ENCODE data around the gene ENTPD6.

The ENTPD6 gene

DNA sequence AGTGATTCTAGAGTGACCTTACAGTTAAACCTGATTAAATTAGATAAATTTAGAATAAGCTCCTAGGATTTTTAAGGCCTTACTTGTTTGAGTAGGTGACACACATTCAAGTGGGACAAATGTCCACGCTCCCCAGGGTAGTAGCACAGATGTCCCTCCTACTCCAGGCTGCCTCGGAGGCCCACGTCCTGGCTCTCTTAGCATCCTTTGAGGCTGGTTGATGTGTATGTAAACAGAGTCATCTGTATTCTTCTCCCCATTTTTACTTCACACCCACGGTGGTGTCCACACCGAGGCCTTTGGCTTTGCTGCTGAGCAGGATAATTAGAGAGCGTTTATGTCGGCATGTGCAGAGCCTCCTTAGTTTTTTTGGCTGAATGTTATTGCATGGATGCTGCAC is 15.8 kb downstream of the ENTPD6 start:
- FAIRE-seq = no peak

DNA sequence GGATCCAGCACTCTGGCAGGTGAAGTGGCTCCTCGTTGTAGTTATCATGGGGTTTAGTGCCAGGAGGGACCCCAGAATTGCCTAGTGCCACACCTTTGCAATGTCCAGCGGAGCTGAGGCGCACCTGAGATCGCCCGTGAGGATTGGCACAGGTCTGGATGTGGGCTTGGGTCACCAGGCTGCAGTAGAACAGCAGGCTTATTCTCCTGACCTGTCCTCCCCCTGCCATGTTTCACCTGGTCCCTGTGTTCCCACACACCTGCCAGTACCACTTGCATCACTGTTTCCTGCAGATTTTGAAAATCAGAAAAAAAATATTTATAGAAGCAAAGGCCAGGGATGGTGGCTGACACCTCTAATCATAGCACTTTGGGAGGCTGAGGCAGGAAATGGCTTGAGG is 16.7 kb downstream of the ENTPD6 start:
- no peak for FAIRE-seq

DNA sequence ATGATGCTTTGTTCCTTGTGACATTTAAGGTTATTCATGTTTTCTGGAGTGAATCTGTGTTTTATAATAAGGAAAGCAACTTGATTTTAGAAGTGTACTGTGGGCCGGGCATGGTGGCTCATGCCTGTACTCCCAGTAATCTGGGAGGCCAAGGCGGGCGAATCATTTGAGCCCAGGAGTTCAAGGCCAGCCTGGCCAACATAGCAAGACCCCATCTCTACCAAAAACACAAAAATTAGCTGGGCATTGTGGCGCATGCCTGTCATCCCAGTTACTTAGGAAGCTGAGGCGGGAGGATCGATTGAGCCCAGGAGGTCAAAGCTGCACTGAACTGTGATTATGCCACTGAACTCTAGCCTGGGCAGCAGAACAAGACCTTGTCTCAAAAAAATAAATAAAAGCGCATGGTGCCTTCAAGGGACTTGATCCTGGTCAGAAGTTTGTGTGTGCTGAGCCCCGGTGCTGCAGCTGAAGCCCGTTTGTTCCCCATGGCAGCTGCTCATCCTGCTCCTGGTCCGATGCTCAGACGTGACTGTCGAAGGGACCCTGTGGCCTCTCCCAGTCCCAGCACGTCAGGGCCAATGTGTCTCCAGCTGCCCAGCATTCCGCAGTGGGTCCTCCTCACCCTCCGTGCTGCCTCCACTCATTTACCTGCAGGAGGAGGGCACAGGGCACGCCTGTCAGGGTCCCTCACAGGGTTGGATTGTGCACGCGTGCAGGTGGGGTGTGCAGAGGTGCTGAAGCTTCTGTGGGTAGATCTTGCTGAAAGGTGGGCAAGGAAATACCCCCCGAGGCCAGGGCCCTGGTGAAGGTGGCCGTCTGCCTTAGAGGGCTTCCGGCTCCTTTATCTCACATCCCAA is 18.3 kb downstream of the ENTPD6 start:
- FAIRE-seq = no peak

DNA sequence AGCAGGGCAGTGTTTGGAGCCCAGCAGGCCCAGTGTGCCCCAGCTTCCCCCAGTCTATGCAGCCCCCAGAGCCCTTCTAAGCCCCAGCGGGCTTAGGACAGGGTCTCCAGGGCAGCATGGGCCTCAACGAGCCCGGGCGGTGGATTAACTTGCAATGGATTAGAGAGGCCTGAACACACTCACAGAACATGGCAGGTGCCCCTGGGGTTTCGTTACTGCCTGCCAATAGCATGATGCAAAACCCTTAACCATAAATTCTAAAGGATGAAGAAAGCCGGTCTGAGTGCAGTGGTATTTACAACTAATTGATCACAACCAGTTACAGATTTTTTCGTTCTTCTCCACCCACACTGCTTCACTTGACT is 18.9 kb downstream of the ENTPD6 start:
- no peak for FAIRE-seq

DNA sequence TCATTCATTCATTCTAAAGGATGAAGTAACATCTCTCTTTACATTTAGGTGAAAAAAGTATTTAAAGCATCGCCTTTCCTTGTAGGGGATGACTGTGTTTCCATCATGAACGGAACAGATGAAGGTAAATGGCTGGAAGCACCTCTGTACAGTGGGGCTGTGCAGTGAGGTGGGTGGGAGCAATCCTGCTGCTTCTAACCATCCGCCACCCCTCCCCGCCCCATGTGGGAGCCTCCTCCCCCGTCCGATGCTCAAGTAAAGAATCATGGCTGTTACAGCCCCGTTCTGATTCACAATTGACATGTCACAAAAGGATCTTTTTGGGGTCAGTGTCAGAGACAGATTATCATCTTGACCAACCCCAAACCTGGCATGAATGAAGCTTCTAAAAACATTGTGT is 19.3 kb downstream of the ENTPD6 start:
- no peak for FAIRE-seq

DNA sequence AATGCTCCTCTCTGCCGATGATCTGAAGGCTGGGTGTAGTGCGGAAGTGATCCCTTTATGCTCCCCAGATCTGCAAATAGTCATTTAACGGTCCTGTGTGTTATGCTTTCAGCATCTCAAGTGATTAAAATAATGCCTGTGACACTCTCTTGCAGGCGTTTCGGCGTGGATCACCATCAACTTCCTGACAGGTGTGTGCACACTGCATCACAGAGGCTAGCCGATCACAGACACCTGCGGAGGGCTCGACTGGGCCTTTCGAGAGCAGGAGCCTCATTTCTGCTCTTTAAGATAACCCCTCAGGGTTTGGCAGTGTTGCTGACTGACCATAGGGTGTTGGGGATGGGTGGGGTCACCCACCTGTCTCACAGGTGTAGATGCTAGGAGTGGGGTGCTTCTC is 20.0 kb downstream of the ENTPD6 start:
- FAIRE-seq = no peak

DNA sequence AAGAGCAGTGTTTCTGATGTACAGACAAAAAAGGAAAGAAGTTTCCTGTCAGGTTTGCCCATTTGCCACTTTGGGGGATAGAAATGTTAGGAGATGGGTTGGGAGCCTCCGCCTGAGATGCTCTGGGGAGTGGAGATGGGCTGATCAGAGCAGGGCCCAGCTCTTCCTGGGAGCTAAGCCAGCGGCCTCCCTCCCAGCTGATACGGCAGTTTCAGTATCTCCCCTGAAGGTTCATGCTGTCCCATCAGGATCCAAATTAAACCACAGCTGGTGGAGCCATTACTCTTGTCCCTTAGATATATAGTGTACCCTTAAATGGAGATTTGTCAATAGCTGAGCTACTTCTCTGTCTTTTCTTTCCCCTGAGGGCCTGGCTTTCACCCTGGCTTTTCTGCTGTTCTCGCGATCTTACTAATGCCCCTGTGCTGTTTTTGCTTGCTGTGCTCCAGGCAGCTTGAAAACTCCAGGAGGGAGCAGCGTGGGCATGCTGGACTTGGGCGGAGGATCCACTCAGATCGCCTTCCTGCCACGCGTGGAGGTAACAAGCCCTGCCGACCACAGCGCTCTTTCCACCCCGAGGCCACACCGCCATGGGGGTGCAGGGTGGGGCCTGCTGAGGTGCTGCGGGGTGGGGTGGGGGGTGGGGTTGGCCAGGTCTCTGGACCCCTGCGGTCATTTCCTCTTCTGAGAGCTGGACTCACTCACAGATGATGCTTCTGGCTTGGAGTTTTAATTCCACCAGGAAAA is 20.9 kb downstream of the ENTPD6 start:
- FAIRE-seq = no peak

DNA sequence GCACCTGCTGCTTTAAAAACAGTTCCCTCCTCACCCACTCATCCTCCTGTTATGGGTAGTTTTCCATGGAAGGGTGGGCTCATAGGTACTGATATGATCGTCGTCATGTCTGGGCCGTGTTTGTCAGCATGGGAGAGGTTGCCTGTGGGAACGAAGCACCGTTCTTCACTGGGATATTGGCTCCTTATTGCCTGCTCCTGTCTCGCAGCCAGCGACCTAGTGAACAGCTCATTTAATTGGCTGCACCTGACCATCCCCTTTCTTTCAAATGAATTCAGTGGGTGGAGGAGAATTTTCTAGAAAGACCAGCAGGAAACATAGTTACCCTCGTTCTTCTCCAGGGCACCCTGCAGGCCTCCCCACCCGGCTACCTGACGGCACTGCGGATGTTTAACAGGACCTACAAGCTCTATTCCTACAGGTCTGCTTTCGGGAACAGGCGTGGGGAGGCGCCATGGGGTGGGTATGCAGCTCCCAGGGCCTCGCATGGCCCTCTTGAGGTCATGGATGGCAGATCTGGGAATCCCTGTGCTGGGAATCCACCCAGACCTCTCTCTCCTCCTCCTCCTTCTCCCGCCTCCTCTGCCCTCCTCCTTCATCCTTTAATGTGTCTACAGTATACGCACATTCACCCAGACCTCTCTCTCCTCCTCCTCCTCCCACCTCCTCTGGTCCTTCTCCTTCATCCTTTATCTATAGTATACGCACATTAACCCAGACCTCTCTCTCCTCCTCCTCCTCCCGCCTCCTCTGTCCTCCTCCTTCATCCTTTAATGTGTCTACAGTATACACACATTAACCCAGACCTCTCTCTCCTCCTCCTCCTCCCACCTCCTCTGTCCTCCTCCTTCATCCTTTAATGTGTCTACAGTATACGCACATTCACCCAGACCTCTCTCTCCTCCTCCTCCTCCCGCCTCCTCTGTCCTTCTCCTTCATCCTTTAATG is 21.9 kb downstream of the ENTPD6 start:
- FAIRE-seq = no peak

DNA sequence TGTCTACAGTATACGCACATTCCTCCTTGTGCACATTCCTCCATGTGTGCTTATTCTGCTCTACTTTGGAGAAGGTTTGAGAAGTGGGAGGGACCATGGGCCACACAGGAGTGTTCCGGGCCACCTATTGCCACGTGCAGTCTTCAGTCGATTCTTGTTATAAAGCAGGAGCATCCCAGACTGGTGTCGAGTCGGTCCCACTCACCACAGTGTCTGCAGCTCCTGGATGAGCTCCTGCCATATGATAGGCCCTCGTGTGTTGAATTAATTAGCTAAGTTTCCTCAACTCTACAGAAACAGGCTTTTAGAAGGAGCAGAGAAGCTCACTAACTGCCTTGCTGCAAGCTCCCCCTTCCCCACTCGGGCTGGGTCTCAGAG is 22.6 kb downstream of the ENTPD6 start:
- no peak for FAIRE-seq

DNA sequence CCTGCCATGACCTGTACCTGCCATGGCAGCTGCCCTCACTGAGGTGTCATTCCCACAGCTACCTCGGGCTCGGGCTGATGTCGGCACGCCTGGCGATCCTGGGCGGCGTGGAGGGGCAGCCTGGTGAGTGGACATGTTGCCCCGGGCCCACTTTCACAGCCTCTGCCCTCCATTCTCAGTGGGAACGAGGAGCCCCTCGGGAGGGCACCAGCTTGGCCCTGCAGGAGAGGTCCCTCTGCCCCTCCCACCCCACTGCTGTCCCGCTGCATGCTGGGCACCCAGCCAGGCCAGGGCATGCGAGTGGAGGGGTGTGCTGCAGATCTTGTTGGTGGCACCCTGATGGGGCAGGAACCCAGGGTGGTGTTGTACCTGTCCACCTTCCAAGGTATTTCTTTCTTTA is 23.0 kb downstream of the ENTPD6 start:
- no peak for FAIRE-seq

DNA sequence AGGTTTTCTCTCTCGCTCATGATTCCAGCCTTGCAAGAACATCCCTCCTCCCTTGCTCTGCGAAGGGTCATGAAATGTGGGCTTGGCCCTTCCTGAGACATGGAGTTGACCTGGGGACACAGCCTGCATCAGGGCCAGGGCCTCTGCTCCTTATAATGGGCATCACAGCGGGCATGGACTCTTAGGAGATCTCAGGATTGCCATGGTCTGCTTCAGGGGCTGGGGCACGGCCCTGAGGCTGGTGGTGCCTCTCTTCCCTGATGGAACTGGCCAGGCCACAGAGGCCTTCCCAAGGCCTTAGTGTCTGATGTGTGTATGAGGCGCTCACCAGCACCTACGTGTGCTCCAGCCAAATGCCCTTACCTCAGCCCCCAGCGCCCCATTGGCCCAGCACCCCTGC is 23.9 kb downstream of the ENTPD6 start:
- FAIRE-seq = no peak

DNA sequence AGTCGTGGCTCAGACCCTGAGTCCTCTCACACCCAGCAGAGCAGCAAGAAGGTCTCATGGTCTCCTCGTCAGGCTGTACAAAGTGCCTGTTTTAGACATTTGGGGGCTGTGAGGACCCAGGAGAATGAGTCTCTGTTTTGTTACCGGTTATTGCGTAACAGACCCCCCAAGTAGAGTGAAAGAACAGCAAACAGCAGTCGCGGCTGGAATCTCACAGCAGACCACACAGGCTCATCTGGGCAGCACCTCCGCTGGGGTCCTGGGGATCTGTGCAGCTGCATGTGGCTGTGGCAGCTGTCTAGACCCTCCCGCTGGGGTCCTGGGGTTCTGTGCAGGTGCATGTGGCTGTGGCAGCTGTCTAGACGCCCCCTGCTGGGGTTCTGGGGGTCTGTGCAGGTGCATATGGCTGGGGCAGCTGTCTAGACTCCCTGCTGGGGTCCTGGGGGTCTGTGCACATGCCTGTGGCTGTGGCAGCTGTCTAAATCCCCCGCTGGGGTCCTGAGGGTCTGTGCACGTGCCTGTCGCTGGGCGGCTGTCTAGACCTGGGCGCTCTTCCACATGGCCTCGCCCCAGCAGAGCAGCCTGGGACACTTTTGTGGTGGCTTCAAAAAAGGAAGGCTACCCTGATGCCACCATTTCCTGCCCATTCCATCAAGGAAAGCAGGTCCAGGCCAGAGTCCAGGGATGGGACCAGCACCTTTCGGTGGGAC is 24.7 kb downstream of the ENTPD6 start:
- FAIRE-seq = no peak

DNA sequence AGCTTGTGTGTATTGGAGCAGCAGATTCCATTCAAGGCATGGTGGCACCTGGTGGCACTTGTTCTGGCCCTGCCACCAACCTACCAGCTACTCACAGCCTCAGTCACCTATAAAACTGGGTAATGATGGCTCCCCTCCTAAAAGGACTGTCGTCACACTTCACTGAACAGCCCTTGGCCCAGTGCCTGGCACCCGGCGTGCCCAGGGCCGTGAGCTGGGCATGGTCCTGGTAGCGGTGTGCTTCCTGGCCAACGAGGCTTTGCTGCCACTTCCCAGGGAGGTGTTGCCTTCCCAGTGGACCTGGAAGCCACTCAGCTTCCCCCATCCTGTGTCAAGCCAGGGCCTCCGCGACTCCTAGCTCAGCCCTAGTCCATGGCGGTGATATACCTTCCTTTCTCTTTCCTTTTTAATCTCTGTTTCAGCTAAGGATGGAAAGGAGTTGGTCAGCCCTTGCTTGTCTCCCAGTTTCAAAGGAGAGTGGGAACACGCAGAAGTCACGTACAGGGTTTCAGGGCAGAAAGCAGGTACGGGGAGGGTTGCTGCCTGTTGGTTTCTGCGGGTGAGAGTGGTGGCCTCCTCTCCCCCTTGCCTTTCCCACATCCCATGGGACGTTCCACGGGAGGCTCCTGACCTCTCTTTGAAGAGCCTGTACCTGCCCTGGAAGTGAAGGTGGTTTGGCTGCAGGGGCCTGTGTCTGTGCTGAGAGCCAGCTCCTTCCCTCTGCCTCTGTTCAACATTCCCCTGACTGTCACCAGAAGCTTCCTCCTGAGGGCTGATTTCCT is 25.5 kb downstream of the ENTPD6 start:
- no peak for FAIRE-seq

DNA sequence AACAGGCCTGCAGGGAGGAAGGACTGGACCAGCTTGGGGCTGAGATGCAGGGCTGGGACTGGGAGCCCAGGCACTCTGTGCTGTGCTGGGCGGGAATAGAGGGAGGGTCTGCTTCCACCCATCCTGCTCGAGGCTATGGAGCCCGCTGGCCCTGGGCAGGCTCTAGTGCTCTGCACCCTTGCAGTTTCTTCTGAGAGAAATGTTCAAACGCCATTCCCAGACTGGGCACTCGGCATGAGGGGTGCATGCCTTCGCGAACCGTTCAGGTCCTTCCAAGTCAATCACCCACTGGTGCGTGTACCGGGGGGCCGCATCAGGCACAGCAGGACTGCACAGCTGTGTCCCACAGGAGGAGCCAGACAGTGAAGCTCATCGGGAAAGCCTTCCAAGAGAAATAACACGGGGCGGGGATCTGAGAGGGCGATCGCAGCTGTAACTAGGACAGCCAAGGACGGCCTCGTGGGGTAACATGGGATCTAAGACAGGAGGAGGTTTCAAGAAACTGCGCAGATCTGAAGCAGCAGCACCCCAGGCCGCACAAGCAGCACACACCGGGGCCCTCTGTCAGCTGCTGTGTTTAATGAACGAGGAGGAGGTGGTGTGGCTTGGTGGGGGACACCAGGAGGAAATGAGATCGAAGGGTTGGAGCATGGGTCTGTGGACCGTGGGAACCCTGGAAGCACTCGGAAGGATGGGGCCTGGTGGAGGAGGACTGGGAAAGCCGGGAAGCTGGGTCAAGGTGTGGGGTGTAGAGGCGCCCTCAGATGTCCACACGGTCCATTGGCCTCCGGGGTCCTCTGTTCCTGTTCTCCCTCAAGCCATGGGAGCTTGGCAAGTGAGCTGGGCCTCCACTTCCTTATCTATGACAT is 26.3 kb downstream of the ENTPD6 start:
- FAIRE-seq = no peak

DNA sequence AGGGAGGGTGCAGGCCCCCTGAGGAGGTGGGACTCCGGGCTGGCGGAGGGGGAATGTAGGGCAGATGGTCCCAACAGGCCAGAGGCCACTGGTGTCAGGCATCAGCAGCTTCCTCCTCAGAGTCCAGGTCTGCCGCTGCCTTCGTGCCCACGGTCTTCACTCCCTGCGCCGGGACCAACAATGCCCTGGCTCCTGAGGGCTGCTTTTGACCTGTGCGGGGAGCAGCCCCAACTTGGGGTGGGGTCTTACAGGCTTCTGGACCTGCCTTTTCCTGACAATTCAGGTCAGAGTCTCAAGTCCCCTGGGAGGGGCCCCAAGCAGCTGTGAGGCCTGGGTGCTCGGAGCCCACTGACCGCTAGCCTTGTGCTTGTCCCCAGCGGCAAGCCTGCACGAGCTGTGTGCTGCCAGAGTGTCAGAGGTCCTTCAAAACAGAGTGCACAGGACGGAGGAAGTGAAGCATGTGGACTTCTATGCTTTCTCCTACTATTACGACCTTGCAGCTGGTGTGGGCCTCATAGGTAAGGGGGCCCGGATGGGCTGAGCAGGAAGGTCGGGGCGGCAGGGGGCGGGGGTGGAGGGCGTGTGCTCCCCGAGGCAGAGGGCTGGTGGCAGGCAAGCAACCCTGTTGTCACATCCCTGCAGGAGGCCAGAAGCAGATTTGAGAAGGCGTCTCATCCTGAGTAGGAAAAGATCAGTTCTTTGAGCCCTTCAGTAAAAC is 27.1 kb downstream of the ENTPD6 start:
- no peak for FAIRE-seq

DNA sequence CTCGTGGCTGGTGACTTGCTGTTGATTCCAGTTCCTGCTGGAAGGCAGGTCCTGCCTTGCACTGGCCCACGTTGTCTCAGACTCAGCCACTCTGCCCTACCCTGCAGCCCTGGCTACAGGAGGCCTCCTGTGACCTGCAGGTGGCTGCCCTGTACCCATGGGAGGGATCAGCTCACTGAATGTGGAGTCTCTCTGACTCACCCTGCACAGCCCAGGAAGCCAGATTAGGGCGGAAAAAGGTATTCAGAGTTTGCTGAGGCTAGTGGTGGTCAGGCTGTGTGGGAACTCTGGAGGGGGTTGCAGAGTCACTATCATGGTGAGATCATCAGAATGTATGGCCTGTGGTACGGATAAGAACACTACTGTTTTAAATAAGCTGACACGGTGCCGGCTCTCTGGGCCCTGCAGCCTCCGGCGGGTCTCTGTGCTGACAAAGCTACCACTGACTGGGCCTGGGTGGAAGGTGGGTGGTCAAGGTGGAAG is 27.7 kb downstream of the ENTPD6 start:
- FAIRE-seq = no peak

DNA sequence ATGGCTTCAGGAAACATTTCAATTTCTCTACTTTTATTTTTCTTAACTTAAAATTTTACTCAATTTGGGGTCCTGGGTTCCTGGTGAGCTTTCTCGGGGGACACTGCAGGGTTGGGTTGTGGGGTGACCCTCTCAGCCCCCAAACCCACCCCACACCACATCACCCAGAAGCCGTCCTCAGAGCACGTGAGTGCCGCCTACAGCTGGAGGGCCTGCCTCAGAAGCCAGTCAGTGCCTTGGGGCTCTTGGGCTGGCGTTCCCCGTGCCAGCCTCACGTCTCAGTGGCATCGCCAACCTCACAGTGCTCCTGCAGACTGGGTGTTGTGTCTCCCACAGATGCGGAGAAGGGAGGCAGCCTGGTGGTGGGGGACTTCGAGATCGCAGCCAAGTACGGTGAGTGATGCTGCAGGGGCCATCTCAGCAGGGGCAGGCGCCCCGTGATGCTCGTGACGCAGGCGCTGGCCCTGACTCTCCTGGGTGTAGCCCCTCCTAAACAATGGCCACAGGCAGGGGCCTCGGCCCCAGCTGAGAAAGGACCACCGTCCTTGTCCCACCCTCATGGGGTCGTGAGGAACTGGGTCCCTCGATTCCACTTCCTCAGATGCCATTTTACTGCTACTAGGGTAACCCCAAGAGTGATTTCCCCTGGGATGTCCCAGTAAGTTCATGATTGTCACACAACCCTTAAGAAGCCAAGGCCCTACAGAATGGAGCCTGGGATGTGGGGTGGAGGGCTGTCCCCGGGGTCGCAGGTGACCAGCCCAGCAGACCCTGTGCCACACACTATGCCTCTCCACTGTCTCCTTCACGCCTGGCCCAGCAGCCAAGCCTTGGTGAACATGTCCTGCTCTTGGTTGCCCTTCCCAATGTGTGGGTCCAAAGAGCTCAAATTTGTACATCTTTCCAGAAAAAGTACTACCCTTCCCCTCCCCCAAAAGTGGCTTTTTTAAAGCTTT is 28.5 kb downstream of the ENTPD6 start:
- no peak for FAIRE-seq

DNA sequence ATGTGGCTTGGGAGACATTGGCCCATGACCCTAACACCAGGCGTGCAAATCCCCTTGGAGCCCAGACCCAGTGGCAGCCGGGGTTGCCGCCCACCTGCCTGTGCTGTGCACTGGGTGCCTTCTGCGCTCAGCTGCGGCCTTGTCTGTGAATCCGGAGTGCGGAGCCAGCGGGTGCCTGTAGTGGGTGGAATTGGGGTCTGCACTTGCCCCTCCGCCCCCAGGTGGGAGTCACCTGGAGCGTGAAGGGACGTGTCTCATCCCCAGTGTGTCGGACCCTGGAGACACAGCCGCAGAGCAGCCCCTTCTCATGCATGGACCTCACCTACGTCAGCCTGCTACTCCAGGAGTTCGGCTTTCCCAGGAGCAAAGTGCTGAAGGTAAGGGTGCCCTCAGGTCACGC is 29.4 kb downstream of the ENTPD6 start:
- FAIRE-seq = no peak
